Measurements from ENCODE around the gene TANC1.

The TANC1 gene

GRCh38 chr2:158996378-158996993 is 28.0 kb downstream of the TANC1 start:
- DNase-seq, result no peak

DNA sequence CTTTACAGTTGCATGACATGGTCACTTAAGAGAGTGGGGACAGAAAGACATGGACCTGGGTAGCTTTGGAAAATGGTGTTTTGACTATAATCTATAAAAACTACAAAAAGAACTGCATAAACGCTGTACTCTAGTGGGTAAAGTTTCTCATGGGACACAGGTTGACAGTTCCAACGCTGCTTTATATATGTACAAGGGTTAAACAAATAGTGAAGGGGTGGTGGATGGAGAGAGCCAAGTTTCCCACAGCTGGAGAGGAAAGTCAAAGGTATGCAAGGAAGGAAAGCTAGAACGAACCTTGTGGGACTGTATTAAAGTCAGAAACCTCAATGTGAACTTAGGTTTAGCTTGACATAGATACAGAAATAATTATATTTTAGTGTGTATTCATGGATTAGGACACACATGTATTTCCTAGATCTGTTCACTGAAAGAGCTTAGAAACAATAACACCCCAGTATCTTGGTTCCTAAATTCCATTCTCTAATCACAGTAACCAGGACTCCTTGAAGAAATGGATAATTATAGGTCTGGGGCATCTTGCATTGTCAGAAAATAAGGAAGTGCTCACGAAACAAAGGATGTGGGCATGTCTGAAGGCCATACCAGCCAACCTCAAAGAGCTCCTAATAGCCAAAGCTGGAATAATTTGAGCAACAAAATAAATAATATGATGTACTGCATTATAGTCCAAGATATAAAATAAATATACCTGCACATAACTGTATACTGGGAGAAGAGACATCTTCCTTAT is 28.8 kb downstream of the TANC1 start:
- DNase-seq, result no peak

DNA sequence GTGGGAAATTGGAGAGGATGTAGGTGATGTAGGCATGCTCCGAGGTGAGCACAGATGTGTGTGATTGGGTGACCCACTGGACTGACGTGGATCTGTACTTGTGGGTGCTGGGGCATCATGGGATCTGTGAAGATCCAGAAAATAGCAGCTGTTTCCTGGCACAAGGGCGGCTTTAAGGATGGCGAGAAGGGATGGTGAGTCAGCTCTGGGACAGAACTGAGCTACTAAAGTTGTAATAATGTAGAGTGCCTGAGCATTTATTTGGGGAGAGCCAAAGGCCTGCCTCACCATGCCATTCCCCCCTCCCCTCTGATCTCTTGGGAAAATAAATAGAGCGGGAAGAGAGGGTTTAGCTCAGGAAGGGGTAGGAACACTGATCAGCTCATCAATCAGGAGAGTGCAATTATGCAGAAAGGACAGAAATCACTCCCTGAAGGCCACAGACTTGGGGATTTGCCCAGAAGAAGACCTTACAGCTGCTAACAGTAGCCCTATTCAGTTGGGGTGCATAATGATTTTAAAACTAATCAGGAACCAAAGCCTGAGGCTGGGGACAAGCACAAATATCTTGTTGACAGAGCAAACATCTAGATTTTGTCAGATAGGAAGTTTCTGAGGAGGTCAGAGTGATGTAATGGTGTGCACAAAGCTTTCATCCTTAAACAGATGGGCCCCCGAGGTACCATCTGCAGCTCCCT is 30.3 kb downstream of the TANC1 start:
- no peak for DNase-seq

DNA sequence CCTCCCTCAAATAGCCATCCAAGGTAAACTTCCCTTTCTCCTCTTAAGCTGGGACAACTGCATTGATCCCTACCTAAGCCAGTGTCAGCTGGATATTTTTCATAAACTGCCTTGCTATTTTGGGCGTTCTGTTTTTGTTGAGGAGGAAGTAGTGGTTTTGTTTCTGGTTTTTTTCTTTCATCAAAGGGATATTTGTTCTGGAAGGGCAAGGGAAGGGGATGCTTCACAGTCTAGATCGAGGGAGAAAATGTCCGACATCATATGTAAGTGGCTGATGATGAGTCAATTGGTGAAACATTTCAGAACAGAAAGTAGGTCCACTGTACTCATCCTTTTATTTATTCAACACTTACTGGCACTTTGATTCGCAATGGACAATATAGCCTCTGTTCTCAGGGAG is 31.0 kb downstream of the TANC1 start:
- DNase-seq, result no peak

DNA sequence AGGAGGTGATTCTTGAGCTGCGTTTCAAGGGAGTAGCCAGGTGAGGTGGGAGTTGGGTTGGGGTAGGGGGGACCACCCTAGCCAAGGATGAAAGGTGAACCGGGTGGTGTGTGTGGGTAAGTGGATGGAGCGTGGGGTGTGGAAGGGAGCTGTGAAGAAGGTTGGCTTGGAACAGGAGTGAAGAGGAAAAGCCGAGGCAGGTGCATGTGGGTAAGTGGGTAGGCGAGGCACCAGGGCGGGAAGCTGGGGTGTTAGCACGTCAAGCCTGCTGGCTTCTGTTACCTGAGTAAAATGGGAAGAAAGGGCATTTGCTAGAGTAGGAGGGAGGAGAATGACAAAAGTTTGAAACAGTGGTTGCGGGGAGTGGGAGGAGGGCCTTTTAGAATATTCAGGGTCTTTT is 31.6 kb downstream of the TANC1 start:
- DNase-seq, result no peak

GRCh38 chr2:159002462-159003111 is 34.1 kb downstream of the TANC1 start:
- DNase-seq, result no peak

DNA sequence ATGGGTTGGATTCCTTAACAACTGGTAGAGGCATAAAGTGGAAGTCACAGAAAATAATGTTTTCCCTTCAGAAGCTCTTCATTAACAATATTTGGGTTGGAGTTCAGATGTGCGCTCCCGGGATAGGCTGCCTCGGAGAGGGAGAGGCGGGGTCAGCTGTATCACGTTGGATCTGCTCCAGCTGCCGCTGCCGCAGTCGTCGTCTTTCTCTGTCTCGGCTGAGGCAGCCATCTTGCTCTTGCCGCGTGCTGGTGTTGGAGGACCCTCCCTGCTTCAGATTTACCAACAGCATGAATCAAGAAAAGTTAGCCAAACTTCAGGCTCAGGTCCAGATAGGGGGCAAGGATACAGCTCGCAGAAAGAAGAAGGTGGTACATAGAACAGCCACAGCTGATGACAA is 35.1 kb downstream of the TANC1 start:
- DNase-seq, result no peak

- no peak for DNase-seq
Observed at GRCh38 chr2:159004849-159005248, 36.4 kb downstream of the TANC1 start.

DNA sequence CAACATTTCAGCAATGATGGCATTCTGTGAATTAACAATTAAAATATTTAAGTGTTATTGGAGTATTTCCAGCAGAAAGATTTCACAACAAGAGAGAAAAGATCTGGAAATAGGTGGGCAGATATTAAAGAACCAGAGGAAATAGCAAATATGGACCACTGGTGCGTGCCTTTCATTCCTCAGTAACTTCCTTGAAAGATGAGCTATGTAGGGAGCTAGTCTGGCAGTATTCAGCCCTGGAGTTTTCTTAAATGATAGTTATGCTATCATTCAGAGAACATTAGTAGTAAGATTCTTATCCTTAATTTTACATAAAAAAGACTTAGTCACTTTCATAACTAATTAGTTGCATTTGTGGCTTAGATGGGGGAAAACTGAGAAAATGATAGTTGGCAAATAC is 41.5 kb downstream of the TANC1 start:
- no peak for DNase-seq

GRCh38 chr2:159010340-159010739 is 41.9 kb downstream of the TANC1 start:
- no peak for DNase-seq

GRCh38 chr2:159010963-159011362 is 42.5 kb downstream of the TANC1 start:
- no peak for DNase-seq

DNA sequence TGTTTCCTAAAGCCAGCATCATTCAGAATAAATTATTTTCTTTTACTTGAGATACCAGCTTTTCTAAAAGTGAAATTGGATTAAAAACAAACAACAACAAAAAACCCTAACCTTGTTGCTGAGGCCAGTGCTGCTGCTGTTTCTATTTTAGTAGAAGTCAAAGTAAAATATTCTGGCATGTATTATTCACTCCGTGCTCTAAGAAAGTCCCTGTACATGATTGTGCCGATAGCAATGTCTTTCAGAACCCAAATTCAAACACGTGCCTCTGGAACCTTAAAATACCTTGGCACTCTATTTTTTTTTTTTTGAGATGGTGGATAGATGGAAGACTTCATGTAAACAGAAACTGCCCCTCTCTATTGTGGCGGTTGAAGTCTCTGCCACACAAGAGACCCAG is 43.7 kb downstream of the TANC1 start:
- DNase-seq, result no peak

DNA sequence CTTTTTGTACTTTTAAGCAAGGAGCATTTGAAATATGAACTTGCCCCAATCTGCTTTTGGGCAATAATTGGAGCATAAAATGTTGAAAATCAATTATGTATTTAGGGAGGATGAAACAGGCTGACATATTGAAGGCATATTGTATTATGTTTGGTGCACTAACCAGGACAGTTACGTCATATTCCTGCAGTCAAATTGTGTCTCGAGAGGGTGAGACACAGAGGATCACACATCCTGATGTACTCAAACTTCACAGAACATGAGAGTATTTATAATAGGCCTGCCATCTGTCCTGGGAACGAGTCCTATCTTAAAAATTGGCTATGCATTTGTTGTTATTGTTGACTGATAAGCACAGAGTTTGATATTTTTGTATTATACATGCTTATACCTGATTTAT is 44.7 kb downstream of the TANC1 start:
- no peak for DNase-seq

GRCh38 chr2:159015174-159015573 is 46.7 kb downstream of the TANC1 start:
- DNase-seq, result no peak

DNA sequence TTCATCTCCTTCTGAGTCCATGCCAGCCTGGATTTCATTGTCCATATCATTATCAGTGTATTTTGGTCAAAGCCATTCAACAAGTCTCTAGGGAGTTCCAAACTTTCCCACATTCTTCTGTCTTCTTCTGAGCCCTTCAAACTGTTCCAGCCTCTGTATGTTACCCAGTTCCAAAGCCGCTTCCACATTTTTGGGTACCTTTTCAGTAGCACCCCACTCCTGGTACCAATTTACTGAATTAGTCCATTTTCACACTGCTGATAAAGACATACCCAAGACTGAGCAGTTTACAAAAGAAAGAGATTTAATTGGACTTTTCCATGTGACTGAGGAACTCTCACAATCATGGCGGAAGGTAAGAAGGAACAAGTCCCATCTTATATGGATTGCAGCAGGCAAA is 47.4 kb downstream of the TANC1 start:
- no peak for DNase-seq

- DNase-seq, result no peak
Observed at GRCh38 chr2:159017837-159018236, 49.4 kb downstream of the TANC1 start.

- DNase-seq, result no peak
Observed at GRCh38 chr2:159019021-159019420, 50.6 kb downstream of the TANC1 start.

- no peak for DNase-seq
Observed at GRCh38 chr2:159022019-159022418, 53.6 kb downstream of the TANC1 start.

DNA sequence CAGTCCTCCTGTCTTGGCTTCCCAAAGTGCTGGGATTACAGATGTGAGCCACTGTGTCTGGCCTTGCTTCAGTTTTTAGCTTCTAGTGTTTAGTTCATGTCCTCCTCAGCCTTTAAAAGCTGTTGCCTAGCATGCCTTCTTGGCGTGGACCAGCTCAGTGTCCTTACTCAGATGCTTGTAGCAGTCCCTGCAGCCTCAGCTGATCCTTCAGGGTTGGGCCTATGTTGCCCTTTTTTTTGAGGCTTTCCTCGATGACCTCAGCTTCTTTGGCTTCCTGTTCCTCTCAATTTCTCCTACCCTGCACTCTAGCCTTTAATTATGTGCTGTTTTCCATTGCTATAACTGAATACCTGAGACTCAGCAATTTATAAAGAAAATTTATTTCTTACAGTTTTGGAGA is 57.7 kb downstream of the TANC1 start:
- no peak for DNase-seq

DNA sequence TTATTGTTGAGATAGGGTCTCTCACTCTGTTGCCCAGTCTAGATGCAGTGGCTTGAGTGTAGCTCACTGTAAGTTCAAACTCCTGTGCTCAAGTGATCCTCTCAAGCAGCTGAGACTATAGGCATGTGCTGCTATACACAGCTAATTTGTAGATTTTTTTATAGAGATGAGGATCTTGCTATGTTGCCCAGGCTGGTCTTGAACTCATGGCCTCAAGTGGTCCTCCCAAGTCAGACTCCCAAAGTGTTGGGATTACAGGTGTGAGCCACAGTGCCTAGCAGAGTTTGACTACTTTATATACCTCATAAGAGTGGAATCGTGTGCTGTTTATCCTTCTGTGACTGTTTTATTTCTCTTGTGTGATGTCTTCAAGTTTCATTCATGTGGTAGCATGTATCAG is 60.3 kb downstream of the TANC1 start:
- no peak for DNase-seq

DNA sequence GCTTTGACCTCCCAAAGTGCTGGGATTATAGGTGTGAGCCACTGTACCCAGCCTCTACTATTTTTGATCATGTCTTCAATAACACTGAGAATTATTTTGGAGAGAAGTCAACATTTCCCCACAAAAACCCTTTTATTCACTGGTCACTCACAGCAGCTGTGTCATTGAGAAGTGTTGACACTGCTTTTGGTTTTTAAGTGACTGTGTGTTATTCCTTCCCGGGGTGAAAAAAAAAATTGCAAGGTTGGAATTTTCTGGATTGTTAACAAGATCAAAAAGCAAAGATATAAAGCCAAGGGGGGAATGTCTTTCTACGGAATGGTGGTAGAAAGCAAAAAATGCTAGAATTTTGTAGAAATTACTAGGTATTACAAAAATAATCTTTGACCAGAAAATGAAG is 61.5 kb downstream of the TANC1 start:
- DNase-seq, result no peak

- DNase-seq, result no peak
Observed at GRCh38 chr2:159030674-159031380, 62.4 kb downstream of the TANC1 start.

DNA sequence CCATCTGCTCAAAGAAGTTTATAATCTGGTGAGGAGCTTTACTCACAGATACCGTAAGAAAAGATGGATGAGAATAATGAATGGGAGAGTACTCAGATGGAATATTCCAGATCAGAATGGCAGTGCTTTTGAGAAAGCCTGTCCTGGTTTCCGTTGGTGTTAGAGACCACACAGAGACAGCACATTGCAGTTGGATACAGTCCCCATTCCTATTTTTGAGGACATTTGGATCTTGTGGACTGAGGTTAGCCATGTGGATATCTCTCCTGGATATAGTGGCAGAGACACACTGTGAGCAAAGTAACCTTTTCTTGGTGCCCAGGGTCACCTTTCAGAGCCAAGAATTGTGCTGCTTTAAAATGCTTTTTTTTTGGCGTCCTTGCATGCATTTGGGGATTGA is 63.7 kb downstream of the TANC1 start:
- DNase-seq, result no peak
